Upper lobe of right lung (tissue), 1 donor: ENCODE results near the gene TMEM145. TPM values are rescaled to one million over a fixed set of nuclear protein-coding genes. Genes with fewer than 3 reads are reported as not detected.

Source experiments
- ATAC-seq: fragments of 200-7000 bp; cut with Tn5 transposase; one replicate; pipeline ENCODE4 v1.9.1; 2020; ENCODE audit warnings: mild to moderate bottlenecking, moderate library complexity
- DNase-seq: peaks from one replicate; pipeline ENCODE4 v3.0.0-alpha.2; 2020
- H3K27ac ChIP-seq: fragments of 200-600 bp; one replicate; pipeline ENCODE4 v1.8.0; 2022
- H3K27me3 ChIP-seq: fragments of 200-600 bp; one replicate; pipeline ENCODE4 v1.8.0; 2022; ENCODE audit warnings: mild to moderate bottlenecking
- H3K36me3 ChIP-seq: fragments of 200-600 bp; one replicate; pipeline ENCODE4 v1.8.0; 2022
- H3K4me1 ChIP-seq: fragments of 200-600 bp; one replicate; pipeline ENCODE4 v1.8.0; 2022
- H3K4me3 ChIP-seq: fragments of 200-600 bp; one replicate; pipeline ENCODE4 v1.8.0; 2022; ENCODE audit warnings: mild to moderate bottlenecking
- H3K9me3 ChIP-seq: fragments of 200-600 bp; one replicate; pipeline ENCODE4 v1.8.0; 2022
- CTCF ChIP-seq: fragments of 200-600 bp; IDR thresholded peaks from one replicate; pipeline ENCODE4 v1.8.0; 2022; ENCODE audit warnings: antibody characterized with exemption
- intact Hi-C: fragments of 100-400 bp; cut with DNase I; formaldehyde crosslinking; loops from one replicate; pipeline ENCODE4 v1.11.0; 2022
- total RNA-seq: library from RNA; stranded (reverse); fragmentation: NEBNext Ultra II Directional; extraction: Animal tissue kit (Norgen Biotek cat#: 25700); gene quantifications from one replicate; pipeline ENCODE4 v1.2.1, GENCODE V29; 2021
- donor health status: DM: no; HTN: yes; CAD: no; lungs with severe emphysema.

TMEM145 gene
- total RNA-seq, 1 donor from 2014 or later: 0.35 TPM

GRCh38 chr19:42315024-42315423 is 1.9 kb downstream of the TMEM145 start:
- ATAC-seq (no peak), DNase-seq (no peak)
- TF ChIP-seq CTCF: no peak
- Histone ChIP-seq H3K27me3 (peaks cover 36% of the 10 kb centered on the region), H3K4me3 (no peak overlapping the region), H3K36me3 (no peaks in the 10 kb centered on the region), H3K4me1 (peaks cover 5% of the 10 kb centered on the region), H3K27ac (no peak overlapping the region), H3K9me3 (no peaks in the 10 kb centered on the region)
- intact Hi-C loops: no loop called here

- H3K27ac ChIP-seq: no peak overlapping the region
- ATAC-seq (peak; percentile 74), DNase-seq (peak; percentile 80)
- H3K9me3 ChIP-seq: no peaks in the 10 kb centered on the region
- peaks cover 5% of the 10 kb centered on the region for H3K4me1 ChIP-seq
- no peak for TF ChIP-seq CTCF
- H3K4me3 ChIP-seq: peak overlapping the region; percentile 2
- peaks cover 29% of the 10 kb centered on the region for H3K27me3 ChIP-seq
- intact Hi-C loops: no loop called here
- no peaks in the 10 kb centered on the region for H3K36me3 ChIP-seq
These were observed 3.4 kb downstream of the TMEM145 start for GRCh38 chr19:42316223-42317211.

- ATAC-seq: no peak
These were observed 4.4 kb downstream of the TMEM145 start for GRCh38 chr19:42317535-42317934.

GRCh38 chr19:42322305-42322704 is 9.2 kb downstream of the TMEM145 start:
- H3K4me3 ChIP-seq: no peak overlapping the region
- intact Hi-C loops: no loop called here
- H3K4me1 ChIP-seq: peaks cover 23% of the 10 kb centered on the region
- peaks cover 25% of the 10 kb centered on the region for H3K27me3 ChIP-seq
- no peaks in the 10 kb centered on the region for H3K36me3 ChIP-seq
- DNase-seq: no peak
- H3K9me3 ChIP-seq: no peaks in the 10 kb centered on the region
- H3K27ac ChIP-seq: no peak overlapping the region
- no peak for TF ChIP-seq CTCF
- ATAC-seq: no peak

More at GRCh38 chr19:42317535-42317934, 4.4 kb downstream of the TMEM145 start:
- Histone ChIP-seq H3K4me1 (peaks cover 5% of the 10 kb centered on the region), H3K4me3 (no peak overlapping the region), H3K36me3 (no peaks in the 10 kb centered on the region), H3K27ac (no peak overlapping the region), H3K27me3 (peaks cover 21% of the 10 kb centered on the region), H3K9me3 (no peaks in the 10 kb centered on the region)
- TF ChIP-seq CTCF: no peak
- intact Hi-C loops: no loop called here
- no peak for DNase-seq

GRCh38 chr19:42323473-42323851 is 10.4 kb downstream of the TMEM145 start:
- Histone ChIP-seq H3K36me3 (no peaks in the 10 kb centered on the region), H3K27me3 (peaks cover 25% of the 10 kb centered on the region), H3K4me3 (no peak overlapping the region), H3K4me1 (peaks cover 22% of the 10 kb centered on the region), H3K27ac (no peak overlapping the region), H3K9me3 (no peaks in the 10 kb centered on the region)
- no peak for TF ChIP-seq CTCF
- ATAC-seq (no peak), DNase-seq (no peak)
- intact Hi-C loops: no loop called here
